HepG2 (cell line): ENCODE measurements around the gene RUVBL2. TPM values are rescaled to one million over a fixed set of nuclear protein-coding genes. Genes with fewer than 3 reads are reported as not detected.

Experiments used
- AKAP8 ChIP-seq: sonication (generic); formaldehyde crosslinking; IDR thresholded peaks from 2 replicates; pipeline ENCODE4 v1.5.1; 2020; ENCODE audit warnings: mild to moderate bottlenecking, missing genetic modification reagents
- E2F1 ChIP-seq: sonication (generic); formaldehyde crosslinking; IDR thresholded peaks from 2 replicates; pipeline ENCODE4 v1.5.0; 2020; ENCODE audit warnings: missing genetic modification reagents
- ELF4 ChIP-seq: sonication (generic); formaldehyde crosslinking; IDR thresholded peaks from 2 replicates; pipeline ENCODE4 v1.5.0; 2020; ENCODE audit warnings: missing genetic modification reagents, mild to moderate bottlenecking, moderate library complexity, borderline replicate concordance
- GATAD1 ChIP-seq: IDR thresholded peaks from 2 replicates; pipeline ENCODE4 v1.6.1; 2016; ENCODE audit warnings: missing genetic modification reagents, missing compliant biosample characterization
- KAT7 ChIP-seq: IDR thresholded peaks from 2 replicates; pipeline ENCODE4 v1.6.1; 2018; ENCODE audit warnings: borderline replicate concordance, missing compliant biosample characterization
- NCOA5 ChIP-seq: sonication (generic); formaldehyde crosslinking; IDR thresholded peaks from 2 replicates; pipeline ENCODE4 v1.4.0; 2020; ENCODE audit warnings: missing genetic modification reagents
- NRL ChIP-seq: sonication (generic); formaldehyde crosslinking; IDR thresholded peaks from 2 replicates; pipeline ENCODE4 v1.5.0; 2020; ENCODE audit warnings: missing genetic modification reagents, mild to moderate bottlenecking, moderate library complexity, borderline replicate concordance
- PCBP1 ChIP-seq: fragments of 200-400 bp; formaldehyde crosslinking; IDR thresholded peaks from 2 replicates; pipeline ENCODE4 v1.6.1; 2017; ENCODE audit warnings: mild to moderate bottlenecking, low read depth, low read length, borderline replicate concordance
- PHF8 ChIP-seq: sonication (generic); formaldehyde crosslinking; IDR thresholded peaks from 2 replicates; pipeline ENCODE4 v1.5.0; 2020; ENCODE audit warnings: missing genetic modification reagents
- PTBP1 ChIP-seq: fragments of 200-400 bp; formaldehyde crosslinking; IDR thresholded peaks from 2 replicates; pipeline ENCODE4 v1.6.1; 2018; ENCODE audit warnings: low read length, low read depth; ENCODE audit not compliant: poor library complexity, severe bottlenecking
- SNAPC5 ChIP-seq: sonication (generic); formaldehyde crosslinking; IDR thresholded peaks from 2 replicates; pipeline ENCODE4 v1.8.1; 2023; ENCODE audit warnings: mild to moderate bottlenecking, missing genetic modification reagents, borderline replicate concordance
- SSRP1 ChIP-seq: IDR thresholded peaks from 2 replicates; pipeline ENCODE4 v1.6.1; 2016; ENCODE audit warnings: control low read depth
- TFDP1 ChIP-seq: IDR thresholded peaks from 2 replicates; pipeline ENCODE4 v1.6.1; 2016; ENCODE audit warnings: missing compliant biosample characterization, missing genetic modification reagents, borderline replicate concordance
- ZBTB3 ChIP-seq: sonication (generic); formaldehyde crosslinking; IDR thresholded peaks from 2 replicates; pipeline ENCODE4 v1.4.0; 2020; ENCODE audit warnings: low read depth, mild to moderate bottlenecking, moderate library complexity, missing genetic modification reagents, borderline replicate concordance
- ZBTB33 ChIP-seq: sonication (generic); formaldehyde crosslinking; IDR thresholded peaks from 2 replicates; pipeline ENCODE4 v1.4.0; 2020; ENCODE audit warnings: missing genetic modification reagents
- ZBTB46 ChIP-seq: sonication (generic); formaldehyde crosslinking; IDR thresholded peaks from 2 replicates; pipeline ENCODE4 v1.4.0; 2020; ENCODE audit warnings: mild to moderate bottlenecking, missing genetic modification reagents, borderline replicate concordance
- ZNF281 ChIP-seq: sonication (generic); formaldehyde crosslinking; IDR thresholded peaks from 2 replicates; pipeline ENCODE4 v1.4.0; 2020; ENCODE audit warnings: missing genetic modification reagents, borderline replicate concordance
- ZNF746 ChIP-seq: sonication (generic); formaldehyde crosslinking; IDR thresholded peaks from 2 replicates; pipeline ENCODE4 v1.8.0; 2022; ENCODE audit warnings: mild to moderate bottlenecking, missing genetic modification reagents
- ZNF777 ChIP-seq: sonication (generic); formaldehyde crosslinking; IDR thresholded peaks from 2 replicates; pipeline ENCODE4 v1.4.0; 2020; ENCODE audit warnings: missing genetic modification reagents
- polyA plus RNA-seq, 8 experiments: library from polyadenylated mRNA; depleted of rRNA in 3 of 8; stranded (reverse) in 7 of 8; unstranded in 1 of 8; fragments of >200 nt; fragmentation: Illumina TruSeq in 4 of 8; extraction: Trizol in 4 of 8; gene quantifications; 2 replicates each; pipeline versions ENCODE4 v1.2.1 to v1.2.3, GENCODE V29; 2011 to 2016; ENCODE audit warnings: low read depth in 4 of 8, missing spikeins in 1 of 8, mixed read lengths in 1 of 8; ENCODE audit not compliant: insufficient read depth in 1 of 8
- total RNA-seq, 5 experiments: library from RNA; depleted of rRNA; stranded (reverse); fragments of >200 nt; fragmentation: Illumina TruSeq; extraction: Trizol; gene quantifications; 2 replicates each; pipeline ENCODE4 v1.2.3, GENCODE V29; 2016; ENCODE audit warnings: low read depth in 1 of 5

Gene RUVBL2
- total and polyA plus RNA-seq, 2 of the 13 experiments (the other 11 are each of a cell fraction or from before 2014, with no cell fraction given) = 120 to 122 TPM

- no peak for TF ChIP-seq ZBTB3
- TF ChIP-seq ELF4 (CRISPR knock-in tag) = no peak
- TF ChIP-seq SSRP1 = peak; percentile 98; the same call in 1 of the 2 replicates
- TF ChIP-seq ZNF746 = peak; percentile 65; the same call in 1 of the 2 replicates
- peak; percentile 85; the same call in 1 of the 2 replicates for TF ChIP-seq ZBTB46
- no peak for TF ChIP-seq AKAP8 (CRISPR knock-in tag)
- no peak for TF ChIP-seq PCBP1
- TF ChIP-seq GATAD1 (CRISPR knock-in tag) = no peak; the same call in none of the 2 replicates
- TF ChIP-seq PHF8 (CRISPR knock-in tag) = peak; percentile 36; the same call in 1 of the 2 replicates
- TF ChIP-seq ZNF777 (CRISPR knock-in tag) = peak; percentile 67; the same call in 1 of the 2 replicates
- TF ChIP-seq NRL = peak; percentile 50; the same call in 1 of the 2 replicates
- TF ChIP-seq ZNF281 (CRISPR knock-in tag) = no peak; the same call in 1 of the 2 replicates
- no peak; the same call in 1 of the 2 replicates for TF ChIP-seq KAT7 (CRISPR knock-in tag)
- TF ChIP-seq E2F1 (CRISPR knock-in tag) = peak; percentile 65
- TF ChIP-seq TFDP1 (CRISPR knock-in tag) = peak; percentile 55; the same call in 1 of the 2 replicates
- peak; percentile 93 for TF ChIP-seq NCOA5 (CRISPR knock-in tag)
- no peak for TF ChIP-seq ZBTB33
- TF ChIP-seq SNAPC5 (CRISPR knock-in tag) = no peak
- TF ChIP-seq PTBP1 = no peak
These were observed 28.5 kb upstream of the RUVBL2 start, which contains the start of gene FTL (continued) for GRCh38 chr19:48965040-48965805.
